Activated CD4-positive, alpha-beta T cell treated with anti-CD3 and anti-CD28 coated beads, Interleukin-2, amount 10 ng/mL, durations not matched to agents 7 days and 5 days (primary cell): ENCODE results near the gene ERBB4. TPM values are rescaled to one million over a fixed set of nuclear protein-coding genes. Genes with fewer than 3 reads are reported as not detected.

ENCODE experiments used
- CTCF ChIA-PET: fragments of 350-600 bp; sonication (Branson Sonifier 250); formaldehyde crosslinking; loops from one replicate; lab custom pipeline; 2021; ENCODE audit warnings: antibody characterized with exemption; lab: Charles Lee
- POLR2A ChIA-PET: fragments of 350-600 bp; sonication (Branson Sonifier 250); formaldehyde crosslinking; loops from one replicate; lab custom pipeline; 2021; ENCODE audit warnings: antibody characterized with exemption; lab: Charles Lee
- DNase-seq: peaks from one replicate; pipeline ENCODE4 v3.0.0-alpha.2; 2020
- H3K27ac Mint-ChIP-seq: one replicate; pipeline ENCODE4 v1.8.0; 2021; ENCODE audit warnings: mild to moderate bottlenecking, moderate library complexity, mixed read lengths
- H3K27me3 Mint-ChIP-seq: one replicate; pipeline ENCODE4 v1.8.0; 2021; ENCODE audit warnings: mixed read lengths
- H3K36me3 Mint-ChIP-seq: one replicate; pipeline ENCODE4 v1.8.0; 2021; ENCODE audit warnings: low read depth, mixed read lengths
- H3K4me1 Mint-ChIP-seq: one replicate; pipeline ENCODE4 v1.8.0; 2021; ENCODE audit warnings: mixed read lengths
- H3K4me3 Mint-ChIP-seq: one replicate; pipeline ENCODE4 v1.8.0; 2021; ENCODE audit warnings: mild to moderate bottlenecking, moderate library complexity, mixed read lengths
- H3K9me3 Mint-ChIP-seq: one replicate; pipeline ENCODE4 v1.8.0; 2021; ENCODE audit warnings: mixed read lengths
- total RNA-seq, 2 experiments: library from RNA; stranded (reverse); gene quantifications; one replicate each; pipeline ENCODE4 v1.2.3, GENCODE V29; 2021

Gene ERBB4
- total RNA-seq, 2 experiments from 2014 or later = not detected

DNA sequence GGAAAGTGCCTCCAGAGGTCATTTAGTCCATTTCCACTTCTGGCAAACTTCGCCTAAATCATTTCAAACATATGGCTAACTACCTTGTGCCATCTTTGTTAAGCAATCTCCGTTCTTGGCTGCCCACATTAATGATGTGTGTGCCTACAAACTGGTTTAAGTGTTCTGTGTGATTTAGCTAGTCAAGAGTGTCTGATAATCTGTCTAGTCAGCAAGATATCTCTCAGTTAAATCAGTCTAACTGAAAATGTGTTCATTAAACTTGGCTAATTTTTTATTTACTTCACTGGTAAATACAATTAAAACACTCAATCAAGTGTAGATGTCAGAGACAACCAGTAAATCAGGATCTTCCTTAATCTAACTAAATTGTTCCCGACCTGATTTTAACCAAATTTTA, 352.4 kb downstream of the ERBB4 start:
- CTCF ChIA-PET = interaction anchor here (0.6 kb wide), 1 partner anchor 166 kb away, joined by 3 read pairs; no protein-coding TSS in a partner anchor

GRCh38 chr2:212181646-212182045, 357.0 kb downstream of the ERBB4 start:
- Mint-ChIP-seq H3K36me3 (no peaks in the 10 kb centered on the region), H3K4me3 (no peak overlapping the region), H3K27me3 (no peaks in the 10 kb centered on the region), H3K9me3 (no peaks in the 10 kb centered on the region), H3K27ac (no peak overlapping the region), H3K4me1 (no peaks in the 10 kb centered on the region)
- no peak for DNase-seq
- ChIA-PET POLR2A (no interaction called here), CTCF (no interaction called here)

More for the DNA sequence above, 352.4 kb downstream of the ERBB4 start:
- no peak for DNase-seq
- no peaks in the 10 kb centered on the region for H3K27me3 Mint-ChIP-seq
- no peaks in the 10 kb centered on the region for H3K9me3 Mint-ChIP-seq
- H3K4me1 Mint-ChIP-seq = no peaks in the 10 kb centered on the region
- no peak overlapping the region for H3K27ac Mint-ChIP-seq
- no peaks in the 10 kb centered on the region for H3K36me3 Mint-ChIP-seq
- POLR2A ChIA-PET = no interaction called here
- H3K4me3 Mint-ChIP-seq = no peak overlapping the region

- no peak overlapping the region for H3K4me3 Mint-ChIP-seq
- no peaks in the 10 kb centered on the region for H3K4me1 Mint-ChIP-seq
- DNase-seq = no peak
- POLR2A ChIA-PET = no interaction called here
- H3K27ac Mint-ChIP-seq = no peak overlapping the region
- H3K36me3 Mint-ChIP-seq = no peaks in the 10 kb centered on the region
- H3K9me3 Mint-ChIP-seq = no peaks in the 10 kb centered on the region
- H3K27me3 Mint-ChIP-seq = no peaks in the 10 kb centered on the region
- CTCF ChIA-PET = no interaction called here
Measured at GRCh38 chr2:212180408-212181083, 358.1 kb downstream of the ERBB4 start.

GRCh38 chr2:212177724-212178123, 360.9 kb downstream of the ERBB4 start:
- no peak for DNase-seq
- Mint-ChIP-seq H3K4me1 (no peaks in the 10 kb centered on the region), H3K27ac (no peak overlapping the region), H3K36me3 (no peaks in the 10 kb centered on the region), H3K4me3 (no peak overlapping the region), H3K27me3 (no peaks in the 10 kb centered on the region), H3K9me3 (no peaks in the 10 kb centered on the region)
- ChIA-PET POLR2A (no interaction called here), CTCF (no interaction called here)

DNA sequence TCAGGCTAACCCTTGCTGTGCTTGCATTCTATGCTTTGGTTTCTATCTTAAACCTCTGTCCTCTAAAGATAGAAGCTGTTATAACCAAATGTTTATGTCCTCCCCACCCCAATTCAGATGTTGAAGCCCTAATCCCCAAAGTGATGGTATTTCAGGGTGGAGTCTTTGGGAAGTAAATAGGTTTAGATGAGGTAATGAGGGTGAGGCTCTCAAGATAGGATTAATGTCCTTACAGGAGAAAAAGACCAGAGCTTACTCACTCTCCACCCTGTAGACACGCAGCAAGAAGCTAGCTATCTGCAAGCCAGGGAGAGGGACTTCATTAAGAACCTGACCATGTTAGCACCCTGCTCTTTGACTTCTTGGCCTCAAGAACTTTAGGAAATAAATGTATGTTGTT, 362.5 kb downstream of the ERBB4 start:
- POLR2A ChIA-PET = no interaction called here

DNA sequence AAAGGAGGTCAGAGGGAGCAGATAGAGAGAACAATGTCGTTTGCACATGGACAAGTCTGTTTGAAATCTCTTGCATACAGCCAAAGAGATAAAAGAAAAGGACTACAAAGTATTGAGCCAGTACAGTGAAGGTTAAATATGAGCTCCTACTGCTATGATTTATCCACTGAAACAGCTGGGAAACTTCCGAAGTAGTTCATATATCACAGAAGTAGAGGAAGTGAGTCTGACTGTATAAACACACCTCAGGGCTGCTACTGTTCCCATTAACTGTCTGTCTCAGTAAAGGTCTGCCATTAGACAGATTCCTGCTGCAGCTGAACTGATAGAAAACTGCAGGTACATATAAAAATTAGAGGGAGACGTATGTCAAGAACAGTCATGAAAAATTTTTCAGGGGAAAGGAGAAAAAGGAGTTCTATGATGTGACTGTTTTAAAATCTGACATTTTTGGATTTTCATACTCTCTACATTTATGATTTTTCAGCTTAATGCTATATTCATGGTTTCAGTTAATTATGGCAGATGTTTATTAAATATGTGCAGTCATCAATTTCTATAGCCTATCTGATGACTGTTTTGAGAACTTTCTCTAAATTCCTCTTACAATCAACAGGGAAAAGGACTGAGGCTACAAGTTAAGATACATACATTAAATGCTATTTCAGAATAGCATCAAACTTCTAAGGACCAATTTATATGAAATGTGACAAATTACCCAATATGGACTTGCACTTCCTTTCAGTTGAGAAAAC, 364.7 kb downstream of the ERBB4 start:
- ChIA-PET POLR2A (no interaction called here), CTCF (no interaction called here)
- Mint-ChIP-seq H3K9me3 (peaks cover 12% of the 10 kb centered on the region), H3K36me3 (no peaks in the 10 kb centered on the region), H3K4me1 (no peaks in the 10 kb centered on the region), H3K27ac (no peak overlapping the region), H3K4me3 (no peak overlapping the region), H3K27me3 (no peaks in the 10 kb centered on the region)
- no peak for DNase-seq

More for the DNA sequence above, 362.5 kb downstream of the ERBB4 start:
- CTCF ChIA-PET = interaction anchor here (0.9 kb wide), 1 partner anchor 266 kb away, joined by 4 read pairs; no protein-coding TSS in a partner anchor
- Mint-ChIP-seq H3K9me3 (peaks cover 6% of the 10 kb centered on the region), H3K4me1 (no peaks in the 10 kb centered on the region), H3K27me3 (no peaks in the 10 kb centered on the region), H3K27ac (no peak overlapping the region), H3K4me3 (no peak overlapping the region), H3K36me3 (no peaks in the 10 kb centered on the region)
- no peak for DNase-seq

DNA sequence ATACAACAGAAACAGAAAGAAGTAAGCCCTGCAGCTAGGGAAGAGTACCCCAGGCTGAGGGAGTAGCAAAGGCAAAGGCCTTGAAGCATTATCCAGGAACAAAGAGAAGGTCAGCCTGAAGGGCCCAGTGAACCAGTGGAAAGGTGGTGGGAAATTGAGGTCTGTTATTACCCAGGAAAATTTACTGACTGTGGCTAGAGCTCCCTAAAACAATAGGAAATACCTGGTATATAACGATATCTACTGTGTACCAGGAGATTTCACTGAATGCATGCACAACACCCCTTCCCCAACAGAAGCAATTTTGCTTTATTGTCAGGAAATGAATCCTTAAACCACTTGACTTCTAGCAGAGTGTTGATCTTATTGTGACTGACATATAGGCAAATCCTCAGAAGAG, 365.3 kb downstream of the ERBB4 start:
- ChIA-PET POLR2A (no interaction called here), CTCF (no interaction called here)
- Mint-ChIP-seq H3K9me3 (peaks cover 12% of the 10 kb centered on the region), H3K4me1 (no peaks in the 10 kb centered on the region), H3K4me3 (no peak overlapping the region), H3K27me3 (no peaks in the 10 kb centered on the region), H3K27ac (no peak overlapping the region), H3K36me3 (no peaks in the 10 kb centered on the region)
- DNase-seq = no peak

- CTCF ChIA-PET = no interaction called here
- no peak overlapping the region for H3K27ac Mint-ChIP-seq
- POLR2A ChIA-PET = no interaction called here
- H3K4me1 Mint-ChIP-seq = no peaks in the 10 kb centered on the region
- H3K9me3 Mint-ChIP-seq = peaks cover 12% of the 10 kb centered on the region
- no peaks in the 10 kb centered on the region for H3K36me3 Mint-ChIP-seq
- no peak for DNase-seq
- H3K4me3 Mint-ChIP-seq = no peak overlapping the region
- no peaks in the 10 kb centered on the region for H3K27me3 Mint-ChIP-seq
Measured at GRCh38 chr2:212170382-212170781, 368.2 kb downstream of the ERBB4 start.

GRCh38 chr2:212158081-212158480, 380.5 kb downstream of the ERBB4 start:
- ChIA-PET POLR2A (no interaction called here), CTCF (no interaction called here)
- no peaks in the 10 kb centered on the region for H3K27me3 Mint-ChIP-seq
- H3K4me3 Mint-ChIP-seq = no peak overlapping the region
- H3K27ac Mint-ChIP-seq = no peak overlapping the region
- H3K36me3 Mint-ChIP-seq = no peaks in the 10 kb centered on the region
- H3K4me1 Mint-ChIP-seq = no peaks in the 10 kb centered on the region
- no peak for DNase-seq
- no peaks in the 10 kb centered on the region for H3K9me3 Mint-ChIP-seq

DNA sequence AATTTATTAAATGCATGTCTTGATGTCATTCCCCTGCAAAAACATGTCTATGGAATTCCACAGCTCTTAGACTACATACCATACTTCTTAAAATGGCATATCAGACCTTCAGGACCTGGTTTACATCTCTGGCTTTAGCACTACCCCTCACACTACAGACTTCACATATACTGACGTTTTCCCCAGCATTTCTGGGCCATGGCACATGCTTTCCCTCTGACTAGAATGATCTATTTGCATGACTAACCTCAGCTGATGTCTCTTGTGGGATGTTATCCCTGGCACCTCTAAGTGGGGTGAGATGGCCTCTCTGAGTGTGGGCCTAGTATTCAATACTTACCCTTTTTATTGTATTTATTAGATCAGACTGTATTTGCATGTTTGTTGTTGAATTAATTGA, 381.6 kb downstream of the ERBB4 start:
- ChIA-PET CTCF (no interaction called here), POLR2A (no interaction called here)
- no peaks in the 10 kb centered on the region for H3K27me3 Mint-ChIP-seq
- H3K27ac Mint-ChIP-seq = no peak overlapping the region
- no peak for DNase-seq
- no peaks in the 10 kb centered on the region for H3K36me3 Mint-ChIP-seq
- no peaks in the 10 kb centered on the region for H3K9me3 Mint-ChIP-seq
- no peak overlapping the region for H3K4me3 Mint-ChIP-seq
- no peaks in the 10 kb centered on the region for H3K4me1 Mint-ChIP-seq

DNA sequence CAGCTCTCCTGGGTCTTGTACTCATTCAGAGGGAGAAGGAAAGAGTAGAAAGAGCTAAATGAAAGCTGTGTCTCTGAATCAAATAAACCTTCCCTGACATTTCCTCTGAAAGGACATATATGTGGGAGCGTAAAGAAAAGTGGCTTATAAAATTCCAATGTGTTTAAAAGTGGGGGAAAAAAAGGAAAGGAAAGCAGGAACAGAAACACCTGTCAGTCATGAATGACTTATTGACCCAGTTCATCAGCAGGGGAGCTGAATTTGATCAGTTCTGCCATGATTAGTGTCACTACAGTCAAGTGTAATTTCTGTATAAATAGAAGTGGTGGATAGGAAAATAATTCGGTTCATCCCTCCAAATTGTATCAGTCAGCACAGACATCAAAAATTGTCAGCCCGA, 382.5 kb downstream of the ERBB4 start:
- POLR2A ChIA-PET = no interaction called here
- CTCF ChIA-PET = no interaction called here
- Mint-ChIP-seq H3K27ac (no peak overlapping the region), H3K27me3 (no peaks in the 10 kb centered on the region), H3K4me1 (no peaks in the 10 kb centered on the region), H3K36me3 (no peaks in the 10 kb centered on the region), H3K4me3 (no peak overlapping the region), H3K9me3 (no peaks in the 10 kb centered on the region)
- DNase-seq = no peak

DNA sequence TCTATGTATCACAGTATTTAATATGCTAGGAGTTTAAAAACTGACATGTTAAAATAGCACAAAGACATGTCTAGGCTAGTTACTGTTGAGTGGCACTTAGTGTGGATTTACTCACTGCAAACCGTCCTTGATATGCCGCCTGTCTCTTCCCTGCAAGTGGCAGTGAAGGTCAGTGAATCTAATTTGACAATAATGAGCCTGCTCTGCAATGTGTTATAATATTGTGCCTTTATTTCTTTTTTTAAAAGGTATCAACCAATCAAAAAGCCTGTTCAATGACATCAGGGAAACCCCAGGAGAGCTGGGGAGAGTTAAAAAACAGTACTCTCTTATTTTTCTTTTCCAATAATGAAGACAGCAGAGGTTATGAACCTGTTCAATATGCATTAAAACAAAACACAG, 384.1 kb downstream of the ERBB4 start:
- ChIA-PET CTCF (no interaction called here), POLR2A (no interaction called here)
- no peak overlapping the region for H3K4me3 Mint-ChIP-seq
- H3K27me3 Mint-ChIP-seq = no peaks in the 10 kb centered on the region
- no peaks in the 10 kb centered on the region for H3K9me3 Mint-ChIP-seq
- no peaks in the 10 kb centered on the region for H3K36me3 Mint-ChIP-seq
- no peak overlapping the region for H3K27ac Mint-ChIP-seq
- DNase-seq = no peak
- H3K4me1 Mint-ChIP-seq = no peaks in the 10 kb centered on the region

DNA sequence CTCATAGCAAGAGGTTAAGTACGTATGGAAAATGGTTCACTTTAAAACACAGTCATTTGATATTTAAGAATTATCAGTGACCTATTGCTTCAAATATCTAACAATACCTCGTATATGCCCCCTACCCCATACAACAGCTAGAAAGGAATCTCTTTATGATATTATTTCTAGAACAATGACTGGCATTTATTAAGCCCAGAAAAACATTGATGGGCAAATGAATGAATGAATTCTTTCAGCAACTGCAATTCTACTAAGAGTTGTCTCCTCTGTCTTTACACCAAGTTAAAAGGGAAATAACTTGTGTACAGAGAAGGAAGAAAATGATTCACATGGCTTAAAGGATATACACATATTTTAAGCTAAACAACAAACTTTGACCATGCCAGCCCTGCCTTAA, 384.7 kb downstream of the ERBB4 start:
- Mint-ChIP-seq H3K27ac (no peak overlapping the region), H3K4me1 (no peaks in the 10 kb centered on the region), H3K4me3 (no peak overlapping the region), H3K9me3 (no peaks in the 10 kb centered on the region), H3K27me3 (no peaks in the 10 kb centered on the region), H3K36me3 (no peaks in the 10 kb centered on the region)
- CTCF ChIA-PET = no interaction called here
- POLR2A ChIA-PET = no interaction called here
- DNase-seq = no peak
